ENCODE measurements around the gene ATG2B. TPM values are rescaled to one million over a fixed set of nuclear protein-coding genes. Genes with fewer than 3 reads are reported as not detected.

ATG2B gene
- total and polyA plus RNA-seq, 2 donors (not counting 1 experiment from before 2014, with no cell fraction given): 8.1 to 39.6 TPM

- no peak overlapping the region for H3K4me3 ChIP-seq (ENCODE audit: control extremely low read depth in 1 of 5, extremely low read depth in 1 of 5, insufficient read depth in 1 of 5, low read depth in 2 of 5, low read length in 4 of 5)
- no peak overlapping the region for H3K27ac Mint-ChIP-seq
- 92% methylated on average over 22 of the region's 22 CpGs for WGBS (ENCODE audit: insufficient coverage)
- H3K9ac ChIP-seq (ENCODE audit: low read length): no peak overlapping the region
- DNase-seq (no peak), ATAC-seq (ENCODE audit: low read depth) (no peak)
- no peak overlapping the region for H2AFZ ChIP-seq (ENCODE audit: insufficient read depth, low read depth, low read length, poor library complexity, severe bottlenecking)
- no peaks in the 10 kb centered on the region for H3K4me1 ChIP-seq (ENCODE audit: control insufficient read depth in 2 of 2, insufficient read depth in 2 of 2, low read length in 2 of 2)
- intact Hi-C loops (cut with micrococcal nuclease): no loop called here
- TF ChIP-seq CTCF (IDR thresholded peaks at IDR 0.05): no peak
- TF ChIP-seq EZH2 (IDR thresholded peaks at IDR 0.05; ENCODE audit: borderline replicate concordance, insufficient read depth, low read depth, low read length, poor library complexity, severe bottlenecking): no peak
- no peaks in the 10 kb centered on the region for H3K36me3 ChIP-seq (replicated peaks in 1 of 2; ENCODE audit: control extremely low read depth in 1 of 2, control insufficient read depth in 1 of 2, extremely low read depth in 1 of 2, insufficient read depth in 2 of 2, low read length in 1 of 2)
- POLR2A ChIA-PET: no interaction called here
- no peaks in the 10 kb centered on the region for H4K20me1 ChIP-seq (ENCODE audit: control insufficient read depth, insufficient read depth, low read length, poor library complexity, severe bottlenecking)
- no peak overlapping the region for H3K4me3 Mint-ChIP-seq
- H3K4me1 Mint-ChIP-seq: no peaks in the 10 kb centered on the region
- no peaks in the 10 kb centered on the region for H3K79me2 ChIP-seq (ENCODE audit: control insufficient read depth, insufficient read depth, low read length)
- no peaks in the 10 kb centered on the region for H3K27me3 Mint-ChIP-seq
- no peak overlapping the region for H3K27ac ChIP-seq (ENCODE audit: low read length in 2 of 2)
- CTCF ChIA-PET: no interaction called here
- no peaks in the 10 kb centered on the region for H3K27me3 ChIP-seq (replicated peaks in 1 of 4; ENCODE audit: control extremely low read depth in 1 of 4, control insufficient read depth in 3 of 4, insufficient read depth in 4 of 4, low read length in 3 of 4)
- no peak overlapping the region for H3K4me2 ChIP-seq (replicated peaks; ENCODE audit: low read depth, low read length, poor library complexity, severe bottlenecking)
- H3K9me3 ChIP-seq (ENCODE audit: control extremely low read depth in 1 of 3, control insufficient read depth in 2 of 3, insufficient read depth in 1 of 3, low read length in 2 of 3): peaks cover 0 to 1% (median 0%) of the 10 kb centered on the region in 3 donors
- H3K9me3 Mint-ChIP-seq (ENCODE audit: insufficient read depth): peaks cover 4% of the 10 kb centered on the region
Measured at GRCh38 chr14:96268431-96269358, 94.4 kb downstream of the ATG2B start.

DNA sequence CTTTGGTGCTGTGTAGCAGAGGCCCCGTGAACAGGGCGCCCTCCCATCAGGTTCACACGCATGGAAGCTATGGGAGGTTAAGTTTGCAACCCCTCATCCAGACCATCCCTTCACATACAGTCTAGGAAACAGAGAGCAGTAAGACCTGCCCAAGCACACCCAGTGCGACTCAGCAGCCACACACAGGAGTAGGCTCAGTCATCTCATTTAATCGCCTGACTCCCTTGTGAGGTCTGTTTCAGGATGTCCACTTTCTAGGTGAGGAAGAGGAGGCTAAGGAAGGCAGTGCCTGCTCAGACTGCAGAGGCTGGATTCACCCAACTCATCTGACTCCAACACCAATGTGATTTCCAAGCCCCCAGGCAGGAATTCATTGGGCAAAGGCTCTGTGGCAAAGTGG, 95.2 kb downstream of the ATG2B start:
- Histone ChIP-seq H3K9me3 (ENCODE audit: control extremely low read depth in 1 of 3, control insufficient read depth in 2 of 3, insufficient read depth in 1 of 3, low read length in 2 of 3) (peaks cover 0 to 1% (median 0%) of the 10 kb centered on the region in 3 donors), H3K4me3 (ENCODE audit: control extremely low read depth in 1 of 5, extremely low read depth in 1 of 5, insufficient read depth in 1 of 5, low read depth in 2 of 5, low read length in 4 of 5) (no peak overlapping the region), H4K20me1 (ENCODE audit: control insufficient read depth, insufficient read depth, low read length, poor library complexity, severe bottlenecking) (no peaks in the 10 kb centered on the region), H3K4me1 (ENCODE audit: control insufficient read depth in 2 of 2, insufficient read depth in 2 of 2, low read length in 2 of 2) (no peaks in the 10 kb centered on the region), H2AFZ (ENCODE audit: insufficient read depth, low read depth, low read length, poor library complexity, severe bottlenecking) (no peak overlapping the region), H3K27ac (ENCODE audit: low read length in 2 of 2) (no peak overlapping the region), H3K79me2 (ENCODE audit: control insufficient read depth, insufficient read depth, low read length) (no peaks in the 10 kb centered on the region), H3K27me3 (replicated peaks in 1 of 4; ENCODE audit: control extremely low read depth in 1 of 4, control insufficient read depth in 3 of 4, insufficient read depth in 4 of 4, low read length in 3 of 4) (no peaks in the 10 kb centered on the region), H3K9ac (ENCODE audit: low read length) (no peak overlapping the region), H3K4me2 (replicated peaks; ENCODE audit: low read depth, low read length, poor library complexity, severe bottlenecking) (no peak overlapping the region), H3K36me3 (replicated peaks in 1 of 2; ENCODE audit: control extremely low read depth in 1 of 2, control insufficient read depth in 1 of 2, extremely low read depth in 1 of 2, insufficient read depth in 2 of 2, low read length in 1 of 2) (no peaks in the 10 kb centered on the region)
- ChIA-PET POLR2A (no interaction called here), CTCF (no interaction called here)
- peaks cover 4% of the 10 kb centered on the region for H3K9me3 Mint-ChIP-seq (ENCODE audit: insufficient read depth)
- WGBS (ENCODE audit: insufficient coverage): 100% methylated on average over 1 of the region's 5 CpGs
- H3K4me1 Mint-ChIP-seq: no peaks in the 10 kb centered on the region
- ATAC-seq (ENCODE audit: low read depth): no peak
- intact Hi-C loops (cut with micrococcal nuclease): no loop called here
- H3K27ac Mint-ChIP-seq: no peak overlapping the region
- H3K27me3 Mint-ChIP-seq: no peaks in the 10 kb centered on the region
- DNase-seq: no peak
- no peak for TF ChIP-seq EZH2 (IDR thresholded peaks at IDR 0.05; ENCODE audit: borderline replicate concordance, insufficient read depth, low read depth, low read length, poor library complexity, severe bottlenecking)
- no peak for TF ChIP-seq CTCF (IDR thresholded peaks at IDR 0.05)
- no peak overlapping the region for H3K4me3 Mint-ChIP-seq
